A549 (cell line): ENCODE data around the gene SLC17A9. TPM values are rescaled to one million over a fixed set of nuclear protein-coding genes. Genes with fewer than 3 reads are reported as not detected.

Experiments
- ATAC-seq, 2 experiments: fragments of 200-7000 bp in 1 of 2; fragments of >200 bp in 1 of 2; cut with Nextera tagmentation in 1 of 2; cut with Tn5 transposase in 1 of 2; 3 replicates each; pipeline versions ENCODE4 v1.8.0 to v1.9.1; 2018 to 2020; ENCODE audit warnings: mild to moderate bottlenecking in 1 of 2, moderate library complexity in 1 of 2
- CTCF ChIA-PET: fragments of 300-600 bp; sonication (Branson Sonifier 250); formaldehyde crosslinking; extraction: SDS; loops from one replicate; lab custom pipeline; 2021; ENCODE audit warnings: antibody characterized with exemption, inconsistent platforms; lab: Yijun Ruan, JAX
- POLR2A ChIA-PET: fragments of 350-600 bp; formaldehyde crosslinking; extraction: SDS; loops from one replicate; lab custom pipeline; 2021; ENCODE audit warnings: antibody characterized with exemption, inconsistent platforms; lab: Yijun Ruan, JAX
- DNase-seq, 2 experiments: peaks; one replicate each; pipeline versions ENCODE4 v3.0.0 to v3.0.0-alpha.2; 2011 to 2016; ENCODE audit warnings: low read depth in 1 of 2, low spot score in 1 of 2
- FAIRE-seq: peaks from 2 replicates; lab custom pipeline; 2011; peaks lifted over from hg19 to GRCh38; lab: Jason Lieb, UNC
- H3K27ac ChIP-seq, 2 experiments: fragments of >200 bp; sonication (Bioruptor Twin); formaldehyde crosslinking; 3 replicates each; pipeline ENCODE4 v1.5.1; 2016 to 2017
- H3K4me1 ChIP-seq: fragments of >200 bp; sonication (Bioruptor Twin); formaldehyde crosslinking; 3 replicates; pipeline ENCODE4 v1.6.1; 2016
- H3K4me2 ChIP-seq: fragments of >200 bp; sonication (Bioruptor Twin); formaldehyde crosslinking; 3 replicates; pipeline ENCODE4 v1.6.1; 2016
- H3K4me3 ChIP-seq: fragments of >200 bp; sonication (Bioruptor Twin); formaldehyde crosslinking; 3 replicates; pipeline ENCODE4 v1.5.1; 2016
- H3K9me3 ChIP-seq: fragments of >200 bp; sonication (Bioruptor Twin); formaldehyde crosslinking; 3 replicates; pipeline ENCODE4 v1.6.1; 2016
- ATOH8 ChIP-seq: fragments of 250-450 bp; sonication (Bioruptor Pico); IDR thresholded peaks from 2 replicates; pipeline ENCODE4 v1.5.0; 2020; ENCODE audit warnings: low read depth, mild to moderate bottlenecking, moderate library complexity
- CBX2 ChIP-seq: fragments of 200-600 bp; sonication (generic); IDR thresholded peaks from 2 replicates; pipeline ENCODE4 v1.6.1; 2016; ENCODE audit warnings: low read depth, mild to moderate bottlenecking, borderline replicate concordance
- CEBPB ChIP-seq, 2 experiments: fragments of >200 bp in 1 of 2; sonication (Bioruptor Twin) in 1 of 2; formaldehyde crosslinking in 1 of 2; IDR thresholded peaks; 2 replicates each; pipeline ENCODE4 v1.6.1; 2012 to 2016
- CHD2 ChIP-seq: fragments of 150-350 bp; IDR thresholded peaks from 2 replicates; pipeline ENCODE4 v1.6.1; 2014; ENCODE audit warnings: low read length; ENCODE audit not compliant: partially characterized antibody
- E2F6 ChIP-seq: IDR thresholded peaks from 2 replicates; pipeline ENCODE4 v1.6.1; 2012; ENCODE audit warnings: low read depth, borderline replicate concordance
- EP300 ChIP-seq, 2 experiments: fragments of >200 bp; sonication (Bioruptor Twin); formaldehyde crosslinking; IDR thresholded peaks; 2 replicates in 1 of 2; 3 replicates in 1 of 2; pipeline ENCODE4 v1.6.1; 2016 to 2017
- FOSB ChIP-seq: fragments of 250-450 bp; sonication (Bioruptor Pico); IDR thresholded peaks from 2 replicates; pipeline ENCODE4 v1.5.0; 2020; ENCODE audit warnings: mild to moderate bottlenecking, moderate library complexity
- FOSL2 ChIP-seq, 2 experiments: fragments of 450-650 bp in 1 of 2; fragments of >200 bp in 1 of 2; sonication (Bioruptor Twin) in 1 of 2; formaldehyde crosslinking; IDR thresholded peaks; 2 replicates each; pipeline versions ENCODE4 v1.5.0 to v1.6.1; 2016 to 2020; ENCODE audit warnings: mild to moderate bottlenecking in 1 of 2, moderate library complexity in 1 of 2
- GATA3 ChIP-seq: IDR thresholded peaks from 2 replicates; pipeline ENCODE4 v1.6.1; 2012; ENCODE audit warnings: borderline replicate concordance
- HES2 ChIP-seq: fragments of >200 bp; sonication (Bioruptor Twin); formaldehyde crosslinking; IDR thresholded peaks from 2 replicates; pipeline ENCODE4 v1.6.1; 2016
- HMGXB4 ChIP-seq: fragments of 250-450 bp; sonication (Bioruptor Pico); IDR thresholded peaks from 2 replicates; pipeline ENCODE4 v1.5.0; 2021; ENCODE audit warnings: mild to moderate bottlenecking, moderate library complexity, borderline replicate concordance
- HOXB5 ChIP-seq: fragments of 250-450 bp; sonication (Bioruptor Pico); IDR thresholded peaks from 2 replicates; pipeline ENCODE4 v1.5.0; 2020; ENCODE audit warnings: mild to moderate bottlenecking, moderate library complexity
- MAX ChIP-seq: IDR thresholded peaks from 2 replicates; pipeline ENCODE4 v1.6.1; 2012
- MAZ ChIP-seq: fragments of 150-350 bp; IDR thresholded peaks from 2 replicates; pipeline ENCODE4 v1.6.1; 2014; ENCODE audit warnings: antibody characterized with exemption, low read depth, low read length, borderline replicate concordance
- NFE2L2 ChIP-seq: fragments of 150-350 bp; conservative IDR thresholded peaks from 2 replicates; pipeline ENCODE4 v1.6.1; 2014; ENCODE audit warnings: low read length
- PHF8 ChIP-seq: fragments of 200-600 bp; sonication (generic); IDR thresholded peaks from 2 replicates; pipeline ENCODE4 v1.6.1; 2016; ENCODE audit warnings: low read depth, mild to moderate bottlenecking, antibody characterized with exemption, moderate library complexity, borderline replicate concordance
- POLR2A ChIP-seq: IDR thresholded peaks from 2 replicates; pipeline ENCODE4 v1.6.1; 2012; ENCODE audit warnings: mild to moderate bottlenecking, low read length
- RCOR1 ChIP-seq: fragments of 150-350 bp; IDR thresholded peaks from 2 replicates; pipeline ENCODE4 v1.6.1; 2014; ENCODE audit warnings: antibody characterized with exemption, low read length, low read depth
- SREBF2 ChIP-seq: fragments of 450-650 bp; IDR thresholded peaks from 2 replicates; pipeline ENCODE4 v1.6.1; 2014; ENCODE audit warnings: mild to moderate bottlenecking, moderate library complexity
- TP53 ChIP-seq: fragments of 250-450 bp; sonication (Bioruptor Pico); IDR thresholded peaks from 2 replicates; pipeline ENCODE4 v1.5.0; 2021; ENCODE audit warnings: mild to moderate bottlenecking, moderate library complexity
- ZNF302 ChIP-seq: fragments of 250-450 bp; sonication (Bioruptor Pico); IDR thresholded peaks from 2 replicates; pipeline ENCODE4 v1.9.0; 2021; ENCODE audit warnings: inconsistent platforms, mild to moderate bottlenecking, moderate library complexity
- WGBS: methylation state at CpG from one replicate; pipeline ENCODE4 v1.1.6; 2017; ENCODE audit errors: missing lambda C conversion rate; 5-methylcytosine and 5-hydroxymethylcytosine counted together
- polyA plus RNA-seq, 4 experiments: library from polyadenylated mRNA; depleted of rRNA in 3 of 4; stranded (reverse); fragments of >200 nt; fragmentation: RNase III in 1 of 4; extraction: RNeasy Plus Mini Kit Qiagen cat#74134 plus additional on column Dnase treatment in 1 of 4; gene quantifications; 2 replicates in 3 of 4; 3 replicates in 1 of 4; pipeline ENCODE4 v1.2.3, GENCODE V29; 2011 to 2017

The SLC17A9 gene
- polyA plus RNA-seq, 2 of the 4 experiments (the other 2 are of a cell fraction): 0.05 TPM; not detected in 1

GRCh38 chr20:62993856-62994494, 41.5 kb downstream of the SLC17A9 start:
- FAIRE-seq (no peak), ATAC-seq (no peak), DNase-seq (no peak)
- Histone ChIP-seq H3K4me1 (no peaks in the 10 kb centered on the region), H3K4me3 (no peak overlapping the region), H3K9me3 (no peaks in the 10 kb centered on the region), H3K4me2 (no peak overlapping the region), H3K27ac (no peak overlapping the region)
- ChIA-PET CTCF (interaction anchor here (0.9 to 7.5 kb wide), 2 partner anchors 15 to 19 kb away, joined by 3 to 44 read pairs; no protein-coding TSS in a partner anchor), POLR2A (no interaction called here)
- no peak for TF ChIP-seq POLR2A
- TF ChIP-seq EP300 (IDR thresholded peaks at IDR 0.05): no peak
- no peak for TF ChIP-seq ZNF302
- TF ChIP-seq E2F6: no peak
- TF ChIP-seq CEBPB (IDR thresholded peaks at IDR 0.05): no peak
- TF ChIP-seq PHF8: no peak
- TF ChIP-seq TP53: no peak
- no peak for TF ChIP-seq FOSB
- TF ChIP-seq HMGXB4: no peak
- TF ChIP-seq NFE2L2: no peak
- TF ChIP-seq MAZ: no peak
- no peak for TF ChIP-seq HES2
- TF ChIP-seq CHD2: no peak
- TF ChIP-seq SREBF2: no peak
- TF ChIP-seq FOSL2 (IDR thresholded peaks at IDR 0.05): no peak
- TF ChIP-seq FOSL2 (CRISPR knock-in tag; IDR thresholded peaks at IDR 0.05): no peak
- TF ChIP-seq HOXB5 (CRISPR knock-in tag): no peak
- WGBS: 63% methylated on average over 21 of the region's 23 CpGs

GRCh38 chr20:62994869-62995281, 42.4 kb downstream of the SLC17A9 start:
- CTCF ChIA-PET: interaction anchor here (7.5 kb wide), 1 partner anchor 14 kb away, joined by 44 read pairs; no protein-coding TSS in a partner anchor
- no peak for TF ChIP-seq RCOR1
- TF ChIP-seq GATA3: no peak
- no peak for TF ChIP-seq ATOH8 (CRISPR knock-in tag)
- no peak for TF ChIP-seq CBX2
- no peak for TF ChIP-seq PHF8
- TF ChIP-seq MAX: no peak

More at GRCh38 chr20:62994869-62995281, 42.4 kb downstream of the SLC17A9 start:
- no peak overlapping the region for H3K4me2 ChIP-seq
- POLR2A ChIA-PET: no interaction called here
- H3K4me1 ChIP-seq: no peaks in the 10 kb centered on the region
- no peak for ATAC-seq
- H3K27ac ChIP-seq: no peak overlapping the region
- FAIRE-seq: no peak
- 76% methylated on average over 19 of the region's 19 CpGs for WGBS
- no peak for DNase-seq
- H3K4me3 ChIP-seq: no peak overlapping the region
- H3K9me3 ChIP-seq: no peaks in the 10 kb centered on the region
